HepG2 (cell line): Measurements from ENCODE around the gene CEBPG. TPM values are rescaled to one million over a fixed set of nuclear protein-coding genes. Genes with fewer than 3 reads are reported as not detected.

ENCODE experiments used
- HNRNPLL ChIP-seq: fragments of 200-400 bp; formaldehyde crosslinking; IDR thresholded peaks from 2 replicates; pipeline ENCODE4 v1.6.1; 2017; ENCODE audit warnings: mild to moderate bottlenecking, low read depth, low read length; ENCODE audit not compliant: poor library complexity, severe bottlenecking
- KLF11 ChIP-seq: IDR thresholded peaks from 2 replicates; pipeline ENCODE4 v1.6.1; 2016; ENCODE audit warnings: missing compliant biosample characterization
- RCOR2 ChIP-seq: IDR thresholded peaks from 2 replicates; pipeline ENCODE4 v1.6.1; 2016; ENCODE audit warnings: missing biosample characterization, missing genetic modification reagents
- SOX6 ChIP-seq, 2 experiments: fragments of 450-650 bp in 1 of 2; sonication (generic) in 1 of 2; formaldehyde crosslinking in 1 of 2; IDR thresholded peaks; 2 replicates each; pipeline versions ENCODE4 v1.4.0 to v1.6.1; 2017 to 2020; ENCODE audit warnings: antibody characterized with exemption in 1 of 2, mild to moderate bottlenecking in 1 of 2, missing genetic modification reagents in 1 of 2
- ZKSCAN1 ChIP-seq: fragments of 150-350 bp; IDR thresholded peaks from 2 replicates; pipeline ENCODE4 v1.6.1; 2014; ENCODE audit warnings: low read length
- ZNF253 ChIP-seq: sonication (generic); formaldehyde crosslinking; IDR thresholded peaks from 2 replicates; pipeline ENCODE4 v1.8.0; 2022; ENCODE audit warnings: mild to moderate bottlenecking, missing genetic modification reagents, borderline replicate concordance
- ZNF274 ChIP-seq: sonication (generic); formaldehyde crosslinking; IDR thresholded peaks from 2 replicates; pipeline ENCODE4 v1.5.1; 2020; ENCODE audit warnings: mild to moderate bottlenecking, missing genetic modification reagents
- ZNF501 ChIP-seq: sonication (generic); formaldehyde crosslinking; IDR thresholded peaks from 2 replicates; pipeline ENCODE4 v1.5.1; 2020; ENCODE audit warnings: mild to moderate bottlenecking, moderate library complexity, missing genetic modification reagents
- ZNF615 ChIP-seq: sonication (generic); formaldehyde crosslinking; IDR thresholded peaks from 2 replicates; pipeline ENCODE4 v1.5.0; 2020; ENCODE audit warnings: mild to moderate bottlenecking, missing genetic modification reagents, borderline replicate concordance
- ZNF749 ChIP-seq: sonication (generic); formaldehyde crosslinking; IDR thresholded peaks from 2 replicates; pipeline ENCODE4 v1.8.0; 2022; ENCODE audit warnings: mild to moderate bottlenecking, missing genetic modification reagents, moderate library complexity, borderline replicate concordance
- polyA plus RNA-seq, 8 experiments: library from polyadenylated mRNA; depleted of rRNA in 3 of 8; stranded (reverse) in 7 of 8; unstranded in 1 of 8; fragments of >200 nt; fragmentation: Illumina TruSeq in 4 of 8; extraction: Trizol in 4 of 8; gene quantifications; 2 replicates each; pipeline versions ENCODE4 v1.2.1 to v1.2.3, GENCODE V29; 2011 to 2016; ENCODE audit warnings: low read depth in 4 of 8, missing spikeins in 1 of 8, mixed read lengths in 1 of 8; ENCODE audit not compliant: insufficient read depth in 1 of 8
- total RNA-seq, 5 experiments: library from RNA; depleted of rRNA; stranded (reverse); fragments of >200 nt; fragmentation: Illumina TruSeq; extraction: Trizol; gene quantifications; 2 replicates each; pipeline ENCODE4 v1.2.3, GENCODE V29; 2016; ENCODE audit warnings: low read depth in 1 of 5
- TF ChIP-seq, protein P1 (sequence below): sonication (generic); formaldehyde crosslinking; IDR thresholded peaks from 2 replicates; pipeline ENCODE4 v1.4.0; 2020; ENCODE audit warnings: missing genetic modification reagents
- TF ChIP-seq, protein P2 (sequence below): sonication (generic); formaldehyde crosslinking; IDR thresholded peaks from 2 replicates; pipeline ENCODE4 v1.5.1; 2020; ENCODE audit warnings: mild to moderate bottlenecking, missing genetic modification reagents, borderline replicate concordance
- TF ChIP-seq, protein P3 (sequence below): sonication (generic); formaldehyde crosslinking; IDR thresholded peaks from 2 replicates; pipeline ENCODE4 v1.5.1; 2020; ENCODE audit warnings: mild to moderate bottlenecking, moderate library complexity, missing genetic modification reagents
- TF ChIP-seq, protein P4 (sequence below): sonication (generic); formaldehyde crosslinking; IDR thresholded peaks from 2 replicates; pipeline ENCODE4 v1.9.0; 2021; ENCODE audit warnings: missing genetic modification reagents, borderline replicate concordance

Gene CEBPG
- total and polyA plus RNA-seq, 2 of the 13 experiments (the other 11 are each of a cell fraction or from before 2014, with no cell fraction given), result 25.7 to 34.3 TPM

DNA sequence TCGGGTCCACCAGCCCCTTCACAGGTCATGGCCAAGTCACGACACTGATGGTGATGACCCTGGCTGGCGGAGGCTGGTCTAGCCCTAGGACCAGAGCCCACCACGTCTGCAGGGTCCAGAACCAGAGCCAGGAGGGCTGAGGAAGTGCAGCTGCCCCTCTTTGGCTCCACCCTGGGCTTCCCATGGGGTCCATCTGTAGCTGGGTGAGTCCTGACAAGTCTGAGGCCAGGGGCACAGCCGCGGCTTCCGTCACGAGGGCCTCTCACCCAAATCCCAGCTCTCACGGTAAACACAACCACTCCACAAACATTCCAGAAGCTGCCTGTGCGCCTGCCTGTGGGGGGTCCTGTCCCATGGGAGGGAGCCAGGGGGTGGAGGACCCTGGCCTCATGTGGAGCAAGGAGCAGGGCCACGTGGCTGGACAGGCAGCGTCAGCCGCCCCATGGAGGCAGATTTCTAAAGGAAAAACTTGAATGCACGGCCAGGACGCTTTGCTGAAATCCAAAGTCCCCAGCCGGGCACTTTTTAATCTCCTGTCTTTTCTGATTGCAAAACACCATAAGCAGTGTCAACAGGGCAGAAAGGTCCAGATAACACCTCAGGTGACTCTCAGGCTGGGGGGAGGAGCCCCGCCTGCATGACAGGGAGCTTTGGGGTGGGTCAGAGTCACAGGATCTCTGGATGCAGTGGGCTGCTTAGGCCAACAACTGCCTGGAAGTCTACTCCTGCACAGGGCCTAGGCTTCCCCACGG lies 29.9 kb downstream of the CEBPG start (continued):
- TF ChIP-seq, protein P1, sequence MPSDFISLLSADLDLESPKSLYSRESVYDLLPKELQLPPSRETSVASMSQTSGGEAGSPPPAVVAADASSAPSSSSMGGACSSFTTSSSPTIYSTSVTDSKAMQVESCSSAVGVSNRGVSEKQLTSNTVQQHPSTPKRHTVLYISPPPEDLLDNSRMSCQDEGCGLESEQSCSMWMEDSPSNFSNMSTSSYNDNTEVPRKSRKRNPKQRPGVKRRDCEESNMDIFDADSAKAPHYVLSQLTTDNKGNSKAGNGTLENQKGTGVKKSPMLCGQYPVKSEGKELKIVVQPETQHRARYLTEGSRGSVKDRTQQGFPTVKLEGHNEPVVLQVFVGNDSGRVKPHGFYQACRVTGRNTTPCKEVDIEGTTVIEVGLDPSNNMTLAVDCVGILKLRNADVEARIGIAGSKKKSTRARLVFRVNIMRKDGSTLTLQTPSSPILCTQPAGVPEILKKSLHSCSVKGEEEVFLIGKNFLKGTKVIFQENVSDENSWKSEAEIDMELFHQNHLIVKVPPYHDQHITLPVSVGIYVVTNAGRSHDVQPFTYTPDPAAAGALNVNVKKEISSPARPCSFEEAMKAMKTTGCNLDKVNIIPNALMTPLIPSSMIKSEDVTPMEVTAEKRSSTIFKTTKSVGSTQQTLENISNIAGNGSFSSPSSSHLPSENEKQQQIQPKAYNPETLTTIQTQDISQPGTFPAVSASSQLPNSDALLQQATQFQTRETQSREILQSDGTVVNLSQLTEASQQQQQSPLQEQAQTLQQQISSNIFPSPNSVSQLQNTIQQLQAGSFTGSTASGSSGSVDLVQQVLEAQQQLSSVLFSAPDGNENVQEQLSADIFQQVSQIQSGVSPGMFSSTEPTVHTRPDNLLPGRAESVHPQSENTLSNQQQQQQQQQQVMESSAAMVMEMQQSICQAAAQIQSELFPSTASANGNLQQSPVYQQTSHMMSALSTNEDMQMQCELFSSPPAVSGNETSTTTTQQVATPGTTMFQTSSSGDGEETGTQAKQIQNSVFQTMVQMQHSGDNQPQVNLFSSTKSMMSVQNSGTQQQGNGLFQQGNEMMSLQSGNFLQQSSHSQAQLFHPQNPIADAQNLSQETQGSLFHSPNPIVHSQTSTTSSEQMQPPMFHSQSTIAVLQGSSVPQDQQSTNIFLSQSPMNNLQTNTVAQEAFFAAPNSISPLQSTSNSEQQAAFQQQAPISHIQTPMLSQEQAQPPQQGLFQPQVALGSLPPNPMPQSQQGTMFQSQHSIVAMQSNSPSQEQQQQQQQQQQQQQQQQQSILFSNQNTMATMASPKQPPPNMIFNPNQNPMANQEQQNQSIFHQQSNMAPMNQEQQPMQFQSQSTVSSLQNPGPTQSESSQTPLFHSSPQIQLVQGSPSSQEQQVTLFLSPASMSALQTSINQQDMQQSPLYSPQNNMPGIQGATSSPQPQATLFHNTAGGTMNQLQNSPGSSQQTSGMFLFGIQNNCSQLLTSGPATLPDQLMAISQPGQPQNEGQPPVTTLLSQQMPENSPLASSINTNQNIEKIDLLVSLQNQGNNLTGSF (CRISPR knock-in tag), result peak; percentile 98
- peak; percentile 99 for TF ChIP-seq ZNF253 (CRISPR knock-in tag)
- peak; percentile 99 for TF ChIP-seq KLF11
- TF ChIP-seq, protein P2, sequence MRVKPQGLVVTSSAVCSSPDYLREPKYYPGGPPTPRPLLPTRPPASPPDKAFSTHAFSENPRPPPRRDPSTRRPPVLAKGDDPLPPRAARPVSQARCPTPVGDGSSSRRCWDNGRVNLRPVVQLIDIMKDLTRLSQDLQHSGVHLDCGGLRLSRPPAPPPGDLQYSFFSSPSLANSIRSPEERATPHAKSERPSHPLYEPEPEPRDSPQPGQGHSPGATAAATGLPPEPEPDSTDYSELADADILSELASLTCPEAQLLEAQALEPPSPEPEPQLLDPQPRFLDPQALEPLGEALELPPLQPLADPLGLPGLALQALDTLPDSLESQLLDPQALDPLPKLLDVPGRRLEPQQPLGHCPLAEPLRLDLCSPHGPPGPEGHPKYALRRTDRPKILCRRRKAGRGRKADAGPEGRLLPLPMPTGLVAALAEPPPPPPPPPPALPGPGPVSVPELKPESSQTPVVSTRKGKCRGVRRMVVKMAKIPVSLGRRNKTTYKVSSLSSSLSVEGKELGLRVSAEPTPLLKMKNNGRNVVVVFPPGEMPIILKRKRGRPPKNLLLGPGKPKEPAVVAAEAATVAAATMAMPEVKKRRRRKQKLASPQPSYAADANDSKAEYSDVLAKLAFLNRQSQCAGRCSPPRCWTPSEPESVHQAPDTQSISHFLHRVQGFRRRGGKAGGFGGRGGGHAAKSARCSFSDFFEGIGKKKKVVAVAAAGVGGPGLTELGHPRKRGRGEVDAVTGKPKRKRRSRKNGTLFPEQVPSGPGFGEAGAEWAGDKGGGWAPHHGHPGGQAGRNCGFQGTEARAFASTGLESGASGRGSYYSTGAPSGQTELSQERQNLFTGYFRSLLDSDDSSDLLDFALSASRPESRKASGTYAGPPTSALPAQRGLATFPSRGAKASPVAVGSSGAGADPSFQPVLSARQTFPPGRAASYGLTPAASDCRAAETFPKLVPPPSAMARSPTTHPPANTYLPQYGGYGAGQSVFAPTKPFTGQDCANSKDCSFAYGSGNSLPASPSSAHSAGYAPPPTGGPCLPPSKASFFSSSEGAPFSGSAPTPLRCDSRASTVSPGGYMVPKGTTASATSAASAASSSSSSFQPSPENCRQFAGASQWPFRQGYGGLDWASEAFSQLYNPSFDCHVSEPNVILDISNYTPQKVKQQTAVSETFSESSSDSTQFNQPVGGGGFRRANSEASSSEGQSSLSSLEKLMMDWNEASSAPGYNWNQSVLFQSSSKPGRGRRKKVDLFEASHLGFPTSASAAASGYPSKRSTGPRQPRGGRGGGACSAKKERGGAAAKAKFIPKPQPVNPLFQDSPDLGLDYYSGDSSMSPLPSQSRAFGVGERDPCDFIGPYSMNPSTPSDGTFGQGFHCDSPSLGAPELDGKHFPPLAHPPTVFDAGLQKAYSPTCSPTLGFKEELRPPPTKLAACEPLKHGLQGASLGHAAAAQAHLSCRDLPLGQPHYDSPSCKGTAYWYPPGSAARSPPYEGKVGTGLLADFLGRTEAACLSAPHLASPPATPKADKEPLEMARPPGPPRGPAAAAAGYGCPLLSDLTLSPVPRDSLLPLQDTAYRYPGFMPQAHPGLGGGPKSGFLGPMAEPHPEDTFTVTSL, result peak; percentile 92; the same call in 1 of the 2 replicates
- TF ChIP-seq, protein P3, sequence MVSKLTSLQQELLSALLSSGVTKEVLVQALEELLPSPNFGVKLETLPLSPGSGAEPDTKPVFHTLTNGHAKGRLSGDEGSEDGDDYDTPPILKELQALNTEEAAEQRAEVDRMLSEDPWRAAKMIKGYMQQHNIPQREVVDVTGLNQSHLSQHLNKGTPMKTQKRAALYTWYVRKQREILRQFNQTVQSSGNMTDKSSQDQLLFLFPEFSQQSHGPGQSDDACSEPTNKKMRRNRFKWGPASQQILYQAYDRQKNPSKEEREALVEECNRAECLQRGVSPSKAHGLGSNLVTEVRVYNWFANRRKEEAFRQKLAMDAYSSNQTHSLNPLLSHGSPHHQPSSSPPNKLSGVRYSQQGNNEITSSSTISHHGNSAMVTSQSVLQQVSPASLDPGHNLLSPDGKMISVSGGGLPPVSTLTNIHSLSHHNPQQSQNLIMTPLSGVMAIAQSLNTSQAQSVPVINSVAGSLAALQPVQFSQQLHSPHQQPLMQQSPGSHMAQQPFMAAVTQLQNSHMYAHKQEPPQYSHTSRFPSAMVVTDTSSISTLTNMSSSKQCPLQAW (CRISPR knock-in tag), result peak; percentile 86
- peak; percentile 49; the same call in 1 of the 2 replicates for TF ChIP-seq RCOR2 (CRISPR knock-in tag)
- TF ChIP-seq, protein P4, sequence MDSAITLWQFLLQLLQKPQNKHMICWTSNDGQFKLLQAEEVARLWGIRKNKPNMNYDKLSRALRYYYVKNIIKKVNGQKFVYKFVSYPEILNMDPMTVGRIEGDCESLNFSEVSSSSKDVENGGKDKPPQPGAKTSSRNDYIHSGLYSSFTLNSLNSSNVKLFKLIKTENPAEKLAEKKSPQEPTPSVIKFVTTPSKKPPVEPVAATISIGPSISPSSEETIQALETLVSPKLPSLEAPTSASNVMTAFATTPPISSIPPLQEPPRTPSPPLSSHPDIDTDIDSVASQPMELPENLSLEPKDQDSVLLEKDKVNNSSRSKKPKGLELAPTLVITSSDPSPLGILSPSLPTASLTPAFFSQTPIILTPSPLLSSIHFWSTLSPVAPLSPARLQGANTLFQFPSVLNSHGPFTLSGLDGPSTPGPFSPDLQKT (CRISPR knock-in tag), result no peak
- TF ChIP-seq HNRNPLL, result no peak
- TF ChIP-seq ZNF501, result peak; percentile 96
- peak; percentile 92 for TF ChIP-seq ZNF615 (CRISPR knock-in tag)
- TF ChIP-seq ZNF274 (CRISPR knock-in tag), result peak; percentile 98
- TF ChIP-seq ZNF749 (CRISPR knock-in tag), result peak; percentile 99; the same call in 1 of the 2 replicates
- no peak for TF ChIP-seq ZKSCAN1
- TF ChIP-seq SOX6 (IDR thresholded peaks at IDR 0.05), result no peak
- TF ChIP-seq SOX6 (CRISPR knock-in tag; IDR thresholded peaks at IDR 0.05), result peak; percentile 94
